LNCaP clone FGC (cell line): Measurements from ENCODE around the gene CTTN.

ENCODE experiments used
- DNase-seq: peaks from one replicate; pipeline ENCODE4 v3.0.0-alpha.2; 2011; ENCODE audit warnings: low read depth
- H3K4me3 ChIP-seq: 2 replicates; pipeline ENCODE4 v1.5.1; 2011; ENCODE audit warnings: mild to moderate bottlenecking, low read depth, low read length, control low read depth
- CTCF ChIP-seq: IDR thresholded peaks from 2 replicates; pipeline ENCODE4 v1.5.1; 2012; ENCODE audit warnings: mild to moderate bottlenecking; ENCODE audit not compliant: control insufficient read depth, insufficient read depth; ENCODE audit errors: extremely low read depth

CTTN gene

DNA sequence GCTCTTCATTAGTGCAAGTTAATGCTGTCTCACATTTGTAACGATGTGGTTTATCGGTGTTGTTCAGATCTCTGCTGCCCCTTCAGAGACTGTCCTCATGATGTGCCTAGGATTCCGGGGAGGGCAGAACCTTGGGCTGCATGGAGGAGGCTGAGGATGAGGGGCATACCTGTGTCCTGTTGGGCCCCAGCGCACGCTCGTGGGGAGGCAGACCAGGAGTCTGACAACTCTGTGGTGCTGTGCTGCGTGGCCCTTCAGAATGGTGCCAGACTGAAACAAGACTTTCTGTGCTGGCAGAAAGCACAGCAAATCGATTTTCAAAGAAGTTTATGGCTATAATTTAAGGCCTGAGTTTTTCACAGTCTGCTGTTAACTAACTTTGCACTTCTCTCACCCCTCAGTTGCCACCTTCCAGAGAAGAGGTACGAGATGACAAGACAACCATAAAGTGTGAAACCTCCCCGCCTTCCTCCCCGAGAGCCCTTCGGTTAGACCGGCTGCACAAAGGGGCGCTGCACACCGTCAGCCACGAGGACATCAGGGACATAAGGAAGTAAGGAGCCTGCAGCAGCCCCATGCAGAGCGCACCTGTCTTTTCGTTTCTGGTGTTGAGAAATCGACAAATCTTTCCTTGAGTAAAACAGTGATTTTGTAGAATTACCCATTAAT, 44.3 kb upstream of the CTTN start:
- DNase-seq = no peak
- no peak for TF ChIP-seq CTCF
- H3K4me3 ChIP-seq = no peak overlapping the region

GRCh38 chr11:70354629-70355028, 43.7 kb upstream of the CTTN start:
- no peak for DNase-seq
- no peak for TF ChIP-seq CTCF
- H3K4me3 ChIP-seq = no peak overlapping the region

DNA sequence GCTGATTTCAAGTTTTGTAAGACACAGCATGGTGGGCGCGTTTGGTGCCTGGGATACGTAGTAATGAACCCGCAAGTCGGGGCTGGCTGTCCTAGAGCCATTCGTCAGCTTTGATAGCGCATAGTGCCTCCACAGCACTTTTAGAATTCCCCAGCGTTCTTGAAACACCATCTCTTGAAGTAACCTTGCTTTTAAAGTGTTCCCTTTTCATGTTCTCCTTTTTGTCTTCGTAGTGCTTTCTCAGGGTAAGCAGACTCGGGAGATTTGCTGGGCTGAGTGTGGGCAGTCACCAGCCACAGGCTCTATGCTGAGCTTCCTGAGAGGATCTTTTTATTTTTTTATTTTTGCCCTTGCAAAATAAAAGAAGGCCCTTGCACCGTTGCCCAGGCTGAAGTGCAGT, 39.6 kb upstream of the CTTN start:
- no peak for DNase-seq
- TF ChIP-seq CTCF = no peak
- H3K4me3 ChIP-seq = no peak overlapping the region

DNA sequence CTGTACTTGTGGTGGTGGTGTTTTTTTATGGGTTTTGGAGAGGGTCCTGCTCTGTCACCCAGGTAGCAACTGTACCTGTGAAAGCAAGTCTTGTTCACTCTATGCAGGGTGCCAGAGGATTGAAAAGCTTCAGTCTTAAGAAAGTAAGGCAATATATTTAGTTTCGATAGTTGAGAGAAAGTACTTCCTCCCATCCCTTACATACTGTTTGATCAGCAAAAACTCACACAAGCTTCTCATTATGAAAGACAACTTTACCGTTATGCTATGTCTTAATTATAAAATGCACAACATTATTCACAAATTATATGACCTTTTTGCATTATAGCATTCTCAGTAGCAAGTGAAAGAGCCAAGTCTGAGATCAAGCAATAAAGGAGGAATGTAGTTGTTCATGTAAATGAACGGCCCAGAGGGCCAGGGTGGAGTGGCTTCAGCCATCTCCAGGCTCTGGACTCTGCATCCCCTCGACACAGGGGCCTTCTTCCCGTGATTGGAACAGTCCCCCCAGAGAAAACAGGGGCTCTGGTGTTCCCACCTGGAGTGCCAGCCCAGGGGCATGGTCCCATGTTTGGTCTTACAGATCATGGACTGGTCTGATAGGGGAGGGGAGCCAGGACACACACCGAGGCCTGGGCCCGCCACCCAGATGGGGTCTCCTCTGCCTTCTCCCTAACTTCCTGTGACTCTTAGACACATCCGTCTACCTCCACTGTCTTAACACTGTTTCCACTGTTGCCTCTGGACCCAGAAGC, 38.7 kb upstream of the CTTN start:
- no peak for TF ChIP-seq CTCF
- DNase-seq = no peak
- no peak overlapping the region for H3K4me3 ChIP-seq

DNA sequence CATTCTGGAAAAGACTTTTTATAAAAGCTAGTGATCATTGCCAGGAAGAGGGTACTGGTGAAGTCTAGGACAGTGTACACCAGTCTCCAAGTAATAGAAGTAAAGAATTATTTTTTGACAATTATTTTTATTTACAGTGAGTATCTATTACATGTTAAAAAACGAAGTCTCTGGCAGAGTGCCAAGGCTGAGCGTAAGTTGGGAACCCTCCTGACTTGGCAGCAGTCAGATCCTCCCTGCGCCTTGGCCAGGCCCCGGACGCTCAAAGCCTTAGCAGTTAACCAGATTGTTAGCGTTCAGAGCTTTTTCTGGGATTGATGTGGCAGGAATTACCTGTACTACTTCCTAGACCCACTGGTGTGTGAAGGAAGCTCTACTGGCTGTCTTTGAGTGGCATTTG, 38.1 kb upstream of the CTTN start:
- TF ChIP-seq CTCF = no peak
- H3K4me3 ChIP-seq = no peak overlapping the region
- DNase-seq = no peak

DNA sequence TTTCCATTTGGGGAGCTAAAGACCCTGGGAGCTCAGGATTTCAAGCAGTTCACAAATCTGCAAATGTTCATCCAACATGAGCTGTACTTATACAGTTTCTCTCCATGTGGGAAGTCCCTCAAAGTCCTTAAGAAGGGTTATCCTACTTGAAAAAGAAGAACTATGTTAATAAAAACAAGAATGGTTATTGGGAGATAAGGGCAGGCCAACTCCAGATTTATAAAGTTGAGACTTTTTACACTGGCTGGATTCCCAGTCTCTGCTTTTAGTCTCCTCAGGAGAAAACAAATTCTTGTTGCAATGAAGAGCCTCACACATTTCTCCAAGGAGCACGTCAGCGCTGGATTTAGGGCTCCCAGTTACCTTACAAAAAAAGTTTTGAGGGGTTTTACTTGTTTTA, 34.2 kb upstream of the CTTN start:
- no peak overlapping the region for H3K4me3 ChIP-seq
- no peak for DNase-seq
- no peak for TF ChIP-seq CTCF
